Globus pallidus (tissue), 1 donor: Measurements from ENCODE around the gene XPA.
A peak's percentile ranks its signal among the peaks of the same experiment; 100 is the strongest.

Source experiments
- DNase-seq: peaks from one replicate; pipeline ENCODE4 v3.0.0-alpha.2; 2015; ENCODE audit warnings: low spot score

The XPA gene

GRCh38 chr9:97651646-97652045, 45.5 kb downstream of the XPA start:
- no peak for DNase-seq

GRCh38 chr9:97647996-97648395, 49.1 kb downstream of the XPA start:
- DNase-seq, result no peak

- DNase-seq, result no peak
Observed at GRCh38 chr9:97645720-97646119, 51.4 kb downstream of the XPA start.

GRCh38 chr9:97640325-97640724, 56.8 kb downstream of the XPA start:
- no peak for DNase-seq

GRCh38 chr9:97638666-97639065, 58.5 kb downstream of the XPA start:
- DNase-seq, result no peak

- no peak for DNase-seq
Observed at GRCh38 chr9:97636903-97637302, 60.2 kb downstream of the XPA start.

GRCh38 chr9:97635026-97635425, 62.1 kb downstream of the XPA start:
- no peak for DNase-seq

GRCh38 chr9:97633859-97634490, 63.2 kb downstream of the XPA start:
- DNase-seq, result no peak

- DNase-seq, result peak; percentile 98
Observed at GRCh38 chr9:97632985-97633858, 63.9 kb downstream of the XPA start, which contains the start of the genes NCBP1 and TSTD2. Gene NCBP1, plus strand, starts transcription at chr9:97633821. Its CDS starts 61 bp downstream, at chr9:97633882. Gene TSTD2, minus strand, starts transcription at chr9:97633368. Its CDS starts 5,806 bp downstream, at chr9:97627562.

GRCh38 chr9:97632248-97632984, 64.7 kb downstream of the XPA start:
- DNase-seq, result no peak

GRCh38 chr9:97630591-97630990, 66.5 kb downstream of the XPA start:
- DNase-seq, result no peak

- DNase-seq, result no peak
Observed at GRCh38 chr9:97629156-97629555, 68.0 kb downstream of the XPA start.

- no peak for DNase-seq
Observed at GRCh38 chr9:97628668-97629067, 68.5 kb downstream of the XPA start.

- DNase-seq, result no peak
Observed at GRCh38 chr9:97627624-97628023, 69.5 kb downstream of the XPA start.

GRCh38 chr9:97625620-97626019, 71.5 kb downstream of the XPA start:
- no peak for DNase-seq
